ENCODE measurements around the gene FAM131C.

Gene FAM131C

GRCh38 chr1:16020325-16020724 lies 53.1 kb downstream of the FAM131C start:
- no peak for TF ChIP-seq CTCF (IDR thresholded peaks at IDR 0.05; ENCODE audit: insufficient read depth, low read depth, low read length, missing control alignments)
- DNase-seq (ENCODE audit: low read depth), result no peak
- H3K4me3 ChIP-seq (ENCODE audit: low read length), result no peak overlapping the region

GRCh38 chr1:16019644-16020277 lies 53.7 kb downstream of the FAM131C start:
- H3K4me3 ChIP-seq (ENCODE audit: low read length), result no peak overlapping the region
- TF ChIP-seq CTCF (IDR thresholded peaks at IDR 0.05; ENCODE audit: insufficient read depth, low read depth, low read length, missing control alignments), result no peak
- no peak for DNase-seq (ENCODE audit: low read depth)

- TF ChIP-seq CTCF (IDR thresholded peaks at IDR 0.05; ENCODE audit: insufficient read depth, low read depth, low read length, missing control alignments), result no peak
These were observed 54.5 kb downstream of the FAM131C start for GRCh38 chr1:16018749-16019643.

GRCh38 chr1:16018308-16018707 lies 55.1 kb downstream of the FAM131C start:
- TF ChIP-seq CTCF (IDR thresholded peaks at IDR 0.05; ENCODE audit: insufficient read depth, low read depth, low read length, missing control alignments), result no peak

More at GRCh38 chr1:16018749-16019643, 54.5 kb downstream of the FAM131C start:
- H3K4me3 ChIP-seq (ENCODE audit: low read length), result no peak overlapping the region
- DNase-seq (ENCODE audit: low read depth), result no peak

GRCh38 chr1:16017461-16018303 lies 55.8 kb downstream of the FAM131C start, which contains the start of gene HSPB7:
Gene HSPB7, minus strand, starts transcription at chr1:16018043. Its CDS starts 80 bp downstream, at chr1:16017963.
- H3K4me3 ChIP-seq (ENCODE audit: low read length), result no peak within 1 kb of the TSS
- no peak for TF ChIP-seq CTCF (IDR thresholded peaks at IDR 0.05; ENCODE audit: insufficient read depth, low read depth, low read length, missing control alignments)
- DNase-seq (ENCODE audit: low read depth), result no peak

More at GRCh38 chr1:16018308-16018707, 55.1 kb downstream of the FAM131C start:
- H3K4me3 ChIP-seq (ENCODE audit: low read length), result no peak overlapping the region
- DNase-seq (ENCODE audit: low read depth), result no peak

GRCh38 chr1:16017076-16017460 lies 56.4 kb downstream of the FAM131C start:
- no peak overlapping the region for H3K4me3 ChIP-seq (ENCODE audit: low read length)
- DNase-seq (ENCODE audit: low read depth), result no peak
- TF ChIP-seq CTCF (IDR thresholded peaks at IDR 0.05; ENCODE audit: insufficient read depth, low read depth, low read length, missing control alignments), result no peak
